Astrocyte (in vitro differentiated cells and primary cell): ENCODE data around the gene ADRA2B. TPM values are rescaled to one million over a fixed set of nuclear protein-coding genes. Genes with fewer than 3 reads are reported as not detected.

Experiments
- DNase-seq: peaks from one replicate; pipeline ENCODE4 v3.0.0-alpha.2; 2010; ENCODE audit warnings: low read depth
- FAIRE-seq: peaks from 2 replicates; lab custom pipeline; 2011; peaks lifted over from hg19 to GRCh38; lab: Jason Lieb, UNC
- H2AFZ ChIP-seq: 2 replicates; pipeline ENCODE4 v1.6.0; 2012; ENCODE audit warnings: low read depth, low read length, inconsistent platforms
- H3K27ac ChIP-seq: 2 replicates; pipeline ENCODE4 v1.5.1; 2011; ENCODE audit warnings: low read depth, low read length, inconsistent platforms
- H3K27me3 ChIP-seq: 2 replicates; pipeline ENCODE4 v1.6.0; 2011; ENCODE audit warnings: low read length, inconsistent platforms; ENCODE audit not compliant: insufficient read depth
- H3K36me3 ChIP-seq: 2 replicates; pipeline ENCODE4 v1.5.1; 2011; ENCODE audit warnings: low read length, inconsistent platforms; ENCODE audit not compliant: insufficient read depth
- H3K4me1 ChIP-seq: 2 replicates; pipeline ENCODE4 v1.5.1; 2011; ENCODE audit warnings: low read length, inconsistent platforms; ENCODE audit not compliant: insufficient read depth
- H3K4me2 ChIP-seq: 2 replicates; pipeline ENCODE4 v1.6.0; 2012; ENCODE audit warnings: low read length, inconsistent platforms
- H3K4me3 ChIP-seq: 2 replicates; pipeline ENCODE4 v1.5.1; 2011; ENCODE audit warnings: low read depth, mild to moderate bottlenecking, low read length, inconsistent platforms; ENCODE audit not compliant: insufficient read depth
- H3K79me2 ChIP-seq: 2 replicates; pipeline ENCODE4 v1.6.0; 2012; ENCODE audit warnings: mild to moderate bottlenecking, low read length, inconsistent platforms; ENCODE audit not compliant: insufficient read depth
- H3K9ac ChIP-seq: 2 replicates; pipeline ENCODE4 v1.6.0; 2012; ENCODE audit warnings: mild to moderate bottlenecking, low read length, inconsistent platforms
- H3K9me3 ChIP-seq: 2 replicates; pipeline ENCODE4 v1.5.1; 2012; ENCODE audit warnings: low read depth, mild to moderate bottlenecking, low read length, inconsistent platforms; ENCODE audit not compliant: insufficient read depth
- H4K20me1 ChIP-seq: 2 replicates; pipeline ENCODE4 v1.6.0; 2012; ENCODE audit warnings: low read length, inconsistent platforms; ENCODE audit not compliant: insufficient read depth
- H3K27ac Mint-ChIP-seq: one replicate; pipeline ENCODE4 v1.8.0; 2021; ENCODE audit warnings: mild to moderate bottlenecking, mixed read lengths; ENCODE audit not compliant: unreplicated experiment
- H3K27me3 Mint-ChIP-seq: one replicate; pipeline ENCODE4 v1.8.0; 2021; ENCODE audit warnings: low read depth, mixed read lengths; ENCODE audit not compliant: unreplicated experiment
- H3K36me3 Mint-ChIP-seq: one replicate; pipeline ENCODE4 v1.8.0; 2021; ENCODE audit warnings: low read depth, mixed read lengths; ENCODE audit not compliant: unreplicated experiment
- H3K4me1 Mint-ChIP-seq: one replicate; pipeline ENCODE4 v1.8.0; 2021; ENCODE audit warnings: low read depth, mixed read lengths; ENCODE audit not compliant: unreplicated experiment
- H3K4me3 Mint-ChIP-seq: one replicate; pipeline ENCODE4 v1.8.0; 2021; ENCODE audit warnings: mild to moderate bottlenecking, moderate library complexity, mixed read lengths; ENCODE audit not compliant: unreplicated experiment
- H3K9me3 Mint-ChIP-seq: one replicate; pipeline ENCODE4 v1.8.0; 2021; ENCODE audit warnings: mild to moderate bottlenecking, mixed read lengths; ENCODE audit not compliant: unreplicated experiment
- CTCF ChIP-seq: IDR thresholded peaks from 2 replicates; pipeline ENCODE4 v1.5.1; 2011; ENCODE audit warnings: low read depth, mild to moderate bottlenecking, inconsistent platforms, low read length, moderate library complexity; ENCODE audit not compliant: insufficient read depth
- EZH2 ChIP-seq: IDR thresholded peaks from 2 replicates; pipeline ENCODE4 v1.6.1; 2012; ENCODE audit warnings: mild to moderate bottlenecking, low read length, inconsistent platforms; ENCODE audit not compliant: insufficient read depth
- total RNA-seq: library from RNA; stranded (reverse); gene quantifications from 2 replicates; pipeline ENCODE4 v1.2.1, GENCODE V29; 2021

ADRA2B gene
- total RNA-seq, 1 donor from 2014 or later, result not detected

GRCh38 chr2:96102596-96103186 is 13.7 kb downstream of the ADRA2B start:
- Histone ChIP-seq H3K27ac (no peak overlapping the region), H3K79me2 (no peaks in the 10 kb centered on the region), H3K9ac (no peak overlapping the region), H2AFZ (no peak overlapping the region), H3K36me3 (no peaks in the 10 kb centered on the region), H3K4me1 (peaks cover 3% of the 10 kb centered on the region), H3K4me3 (no peak overlapping the region), H3K27me3 (peaks cover 3% of the 10 kb centered on the region), H3K9me3 (peaks cover 13% of the 10 kb centered on the region), H3K4me2 (no peak overlapping the region), H4K20me1 (no peaks in the 10 kb centered on the region)
- Mint-ChIP-seq H3K27ac (no peak overlapping the region), H3K27me3 (peaks cover 16% of the 10 kb centered on the region), H3K4me3 (no peak overlapping the region), H3K36me3 (peaks cover 2% of the 10 kb centered on the region), H3K4me1 (no peaks in the 10 kb centered on the region), H3K9me3 (peaks cover 10% of the 10 kb centered on the region)
- TF ChIP-seq EZH2 (no peak), CTCF (no peak)
- no peak for DNase-seq
- no peak for FAIRE-seq

- Mint-ChIP-seq H3K27ac (no peak overlapping the region), H3K9me3 (peaks cover 10% of the 10 kb centered on the region), H3K4me3 (no peak overlapping the region), H3K27me3 (peaks cover 14% of the 10 kb centered on the region), H3K4me1 (no peaks in the 10 kb centered on the region), H3K36me3 (peaks cover 2% of the 10 kb centered on the region)
- Histone ChIP-seq H3K36me3 (no peaks in the 10 kb centered on the region), H2AFZ (no peak overlapping the region), H3K9ac (no peak overlapping the region), H4K20me1 (no peaks in the 10 kb centered on the region), H3K9me3 (peaks cover 12% of the 10 kb centered on the region), H3K4me3 (no peak overlapping the region), H3K27me3 (peaks cover 3% of the 10 kb centered on the region), H3K79me2 (no peaks in the 10 kb centered on the region), H3K4me2 (no peak overlapping the region), H3K27ac (no peak overlapping the region), H3K4me1 (peaks cover 3% of the 10 kb centered on the region)
- FAIRE-seq (no peak), DNase-seq (no peak)
- TF ChIP-seq EZH2 (no peak), CTCF (no peak)
These were observed 15.5 kb downstream of the ADRA2B start for GRCh38 chr2:96100893-96101304.
